Skeletal muscle tissue (tissue), 4 donors: Measurements from ENCODE around the gene NAT8L. TPM values are rescaled to one million over a fixed set of nuclear protein-coding genes. Genes with fewer than 3 reads are reported as not detected.

Source experiments
- H3K27ac ChIP-seq: one replicate; pipeline ENCODE4 v1.7.0; 2013; ENCODE audit warnings: mild to moderate bottlenecking, low read depth, low read length, inconsistent platforms
- H3K27me3 ChIP-seq, 3 donors: one replicate each; pipeline ENCODE4 v1.7.0; 2013; ENCODE audit warnings: low read length in 3 of 3; ENCODE audit not compliant: control insufficient read depth in 3 of 3, insufficient read depth in 3 of 3
- H3K36me3 ChIP-seq, 3 donors: one replicate each; pipeline ENCODE4 v1.7.0; 2013; ENCODE audit warnings: low read length in 3 of 3; ENCODE audit not compliant: control insufficient read depth in 3 of 3, insufficient read depth in 3 of 3
- H3K4me1 ChIP-seq, 3 donors: one replicate each; pipeline ENCODE4 v1.7.0; 2013; ENCODE audit warnings: low read length in 3 of 3, mild to moderate bottlenecking in 3 of 3; ENCODE audit not compliant: control insufficient read depth in 3 of 3, insufficient read depth in 3 of 3
- H3K4me3 ChIP-seq, 3 donors: one replicate each; pipeline ENCODE4 v1.7.0; 2013; ENCODE audit warnings: low read length in 3 of 3
- H3K9ac ChIP-seq, 3 donors: one replicate each; pipeline ENCODE4 v1.7.0; 2013; ENCODE audit warnings: low read length in 3 of 3, mild to moderate bottlenecking in 3 of 3, moderate library complexity in 2 of 3, low read depth in 1 of 3
- H3K9me3 ChIP-seq, 3 donors: one replicate each; pipeline ENCODE4 v1.7.0; 2013; ENCODE audit warnings: low read length in 3 of 3; ENCODE audit not compliant: control insufficient read depth in 3 of 3
- total RNA-seq: library from RNA; depleted of rRNA; stranded (reverse); fragments of >200 nt; gene quantifications from one replicate; pipeline ENCODE4 v1.2.3, GENCODE V29; 2014
- donor health status: Osteomylitis.

NAT8L gene
- total RNA-seq, 1 donor from 2014 or later, result 1.0 TPM

DNA sequence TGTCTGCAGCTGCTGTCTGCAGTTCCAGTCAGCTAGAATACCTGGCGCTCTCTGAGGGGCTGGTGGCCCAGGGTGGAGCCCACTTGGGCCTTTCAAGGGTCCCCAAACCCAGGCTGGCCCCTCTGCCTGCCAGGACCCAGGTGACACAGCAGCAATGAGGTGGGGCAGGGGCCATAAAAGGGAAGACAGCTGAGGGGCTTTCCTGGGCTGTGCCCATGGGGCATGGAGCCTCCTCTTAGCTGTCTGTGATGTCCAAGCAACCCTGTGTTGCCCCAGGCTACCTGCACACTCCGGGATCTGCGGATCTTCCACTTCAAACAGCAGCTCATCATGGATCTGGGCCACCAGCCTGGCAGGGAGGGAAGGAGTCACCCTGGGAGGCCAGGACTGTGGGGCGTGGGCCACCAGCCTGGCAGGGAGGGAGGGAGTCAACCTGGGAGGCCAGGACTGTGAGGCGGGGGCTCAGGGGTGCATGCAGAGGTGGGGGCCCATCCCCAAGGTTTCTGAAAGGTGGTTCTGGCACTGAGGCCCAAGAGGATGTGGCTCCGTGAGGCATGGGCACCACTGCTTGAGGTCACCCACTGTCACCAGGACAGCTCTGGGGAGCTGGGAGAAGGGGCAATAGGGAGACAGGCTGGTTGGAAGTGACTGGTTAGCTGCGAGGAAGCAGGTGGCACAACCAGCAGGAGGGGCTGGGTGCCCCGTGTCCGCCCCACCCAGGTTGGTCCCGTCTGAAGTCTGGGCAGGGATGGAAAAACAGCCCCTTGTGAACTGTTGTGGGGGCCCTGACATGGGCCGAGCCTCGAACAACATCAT lies 16.3 kb downstream of the NAT8L start:
- no peak overlapping the region for H3K4me3 ChIP-seq
- no peak overlapping the region for H3K27ac ChIP-seq
- H3K27me3 ChIP-seq, result peaks cover 1 to 6% (median 4%) of the 10 kb centered on the region in 3 donors
- H3K36me3 ChIP-seq, result no peaks in the 10 kb centered on the region
- H3K9ac ChIP-seq, result no peak overlapping the region
- no peaks in the 10 kb centered on the region for H3K4me1 ChIP-seq
- no peaks in the 10 kb centered on the region for H3K9me3 ChIP-seq

DNA sequence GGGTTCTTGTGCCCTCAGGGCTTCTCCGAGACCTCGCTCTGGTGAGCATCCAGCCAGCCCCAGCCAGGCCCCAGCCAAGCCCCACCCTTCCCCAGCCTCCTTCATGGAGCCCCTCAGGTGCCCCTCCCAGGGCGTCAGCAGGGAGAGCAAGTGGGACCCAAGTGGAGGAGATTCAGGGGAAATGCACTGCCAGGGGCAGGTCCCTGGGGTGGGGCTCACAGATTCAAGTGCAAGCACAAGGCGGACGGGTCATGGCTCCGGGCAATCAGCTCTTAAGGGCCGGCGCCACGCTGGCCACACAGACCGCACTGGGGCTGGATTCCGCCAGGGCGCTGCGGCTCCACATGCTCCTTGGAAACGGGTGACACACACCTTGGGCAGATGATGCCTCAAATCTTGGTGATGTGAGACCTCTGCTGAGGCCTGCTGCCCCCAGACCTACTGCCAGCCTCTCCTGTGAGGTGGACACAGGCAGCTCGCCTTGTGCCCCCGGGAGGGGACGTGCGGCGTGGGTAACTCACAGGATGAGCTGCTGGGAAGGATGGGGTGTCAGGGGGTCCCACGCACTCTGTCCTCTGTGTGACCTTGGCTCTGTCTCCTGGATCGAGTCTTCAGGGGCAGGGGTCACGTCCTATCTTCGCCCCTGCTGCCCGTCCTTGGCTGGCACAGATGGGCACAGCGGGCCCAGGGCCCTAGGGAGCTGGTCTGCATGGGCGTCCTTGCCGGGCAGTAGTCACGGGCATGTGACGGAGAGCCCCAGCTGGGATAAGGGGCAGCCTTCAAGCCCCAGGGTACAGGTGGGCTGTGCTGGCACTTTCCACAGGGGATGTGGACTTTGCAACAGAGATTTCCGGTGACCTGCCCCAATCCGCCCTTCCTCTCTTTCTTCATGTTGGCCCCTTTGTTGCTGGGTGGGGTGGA lies 17.1 kb downstream of the NAT8L start:
- Histone ChIP-seq H3K4me3 (no peak overlapping the region), H3K27ac (no peak overlapping the region), H3K27me3 (peaks cover 0 to 5% (median 0%) of the 10 kb centered on the region in 3 donors), H3K4me1 (peaks cover 0 to under 1% (median 0%) of the 10 kb centered on the region in 3 donors), H3K9ac (no peak overlapping the region), H3K36me3 (no peaks in the 10 kb centered on the region), H3K9me3 (no peaks in the 10 kb centered on the region)

- H3K36me3 ChIP-seq, result no peaks in the 10 kb centered on the region
- H3K9me3 ChIP-seq, result no peaks in the 10 kb centered on the region
- H3K4me3 ChIP-seq, result no peak overlapping the region
- H3K27ac ChIP-seq, result no peak overlapping the region
- peaks cover 0 to 3% (median 0%) of the 10 kb centered on the region in 3 donors for H3K4me1 ChIP-seq
- H3K27me3 ChIP-seq, result no peaks in the 10 kb centered on the region
- no peak overlapping the region for H3K9ac ChIP-seq
Measured at GRCh38 chr4:2076908-2077536, 17.9 kb downstream of the NAT8L start.

- Histone ChIP-seq H3K9ac (no peak overlapping the region), H3K9me3 (no peaks in the 10 kb centered on the region), H3K4me1 (peaks cover 0 to 3% (median 0%) of the 10 kb centered on the region in 3 donors), H3K27me3 (no peaks in the 10 kb centered on the region), H3K27ac (no peak overlapping the region), H3K4me3 (no peak overlapping the region), H3K36me3 (no peaks in the 10 kb centered on the region)
Measured at GRCh38 chr4:2077537-2078460, 18.7 kb downstream of the NAT8L start.

GRCh38 chr4:2078584-2078983 lies 19.5 kb downstream of the NAT8L start:
- no peaks in the 10 kb centered on the region for H3K27me3 ChIP-seq
- H3K9me3 ChIP-seq, result no peaks in the 10 kb centered on the region
- H3K27ac ChIP-seq, result no peak overlapping the region
- no peak overlapping the region for H3K9ac ChIP-seq
- no peaks in the 10 kb centered on the region for H3K36me3 ChIP-seq
- H3K4me1 ChIP-seq, result peaks cover 0 to 3% (median 0%) of the 10 kb centered on the region in 3 donors
- H3K4me3 ChIP-seq, result no peak overlapping the region

- Histone ChIP-seq H3K27ac (no peak overlapping the region), H3K36me3 (no peaks in the 10 kb centered on the region), H3K4me3 (no peak overlapping the region), H3K9ac (no peak overlapping the region), H3K4me1 (peaks cover 0 to 3% (median 0%) of the 10 kb centered on the region in 3 donors), H3K27me3 (no peaks in the 10 kb centered on the region), H3K9me3 (no peaks in the 10 kb centered on the region)
Measured at GRCh38 chr4:2079006-2079405, 19.9 kb downstream of the NAT8L start.

GRCh38 chr4:2079926-2080325 lies 20.8 kb downstream of the NAT8L start:
- Histone ChIP-seq H3K36me3 (no peaks in the 10 kb centered on the region), H3K9me3 (no peaks in the 10 kb centered on the region), H3K27ac (no peak overlapping the region), H3K4me3 (no peak overlapping the region), H3K4me1 (peaks cover 0 to 3% (median 0%) of the 10 kb centered on the region in 3 donors), H3K9ac (no peak overlapping the region), H3K27me3 (no peaks in the 10 kb centered on the region)

DNA sequence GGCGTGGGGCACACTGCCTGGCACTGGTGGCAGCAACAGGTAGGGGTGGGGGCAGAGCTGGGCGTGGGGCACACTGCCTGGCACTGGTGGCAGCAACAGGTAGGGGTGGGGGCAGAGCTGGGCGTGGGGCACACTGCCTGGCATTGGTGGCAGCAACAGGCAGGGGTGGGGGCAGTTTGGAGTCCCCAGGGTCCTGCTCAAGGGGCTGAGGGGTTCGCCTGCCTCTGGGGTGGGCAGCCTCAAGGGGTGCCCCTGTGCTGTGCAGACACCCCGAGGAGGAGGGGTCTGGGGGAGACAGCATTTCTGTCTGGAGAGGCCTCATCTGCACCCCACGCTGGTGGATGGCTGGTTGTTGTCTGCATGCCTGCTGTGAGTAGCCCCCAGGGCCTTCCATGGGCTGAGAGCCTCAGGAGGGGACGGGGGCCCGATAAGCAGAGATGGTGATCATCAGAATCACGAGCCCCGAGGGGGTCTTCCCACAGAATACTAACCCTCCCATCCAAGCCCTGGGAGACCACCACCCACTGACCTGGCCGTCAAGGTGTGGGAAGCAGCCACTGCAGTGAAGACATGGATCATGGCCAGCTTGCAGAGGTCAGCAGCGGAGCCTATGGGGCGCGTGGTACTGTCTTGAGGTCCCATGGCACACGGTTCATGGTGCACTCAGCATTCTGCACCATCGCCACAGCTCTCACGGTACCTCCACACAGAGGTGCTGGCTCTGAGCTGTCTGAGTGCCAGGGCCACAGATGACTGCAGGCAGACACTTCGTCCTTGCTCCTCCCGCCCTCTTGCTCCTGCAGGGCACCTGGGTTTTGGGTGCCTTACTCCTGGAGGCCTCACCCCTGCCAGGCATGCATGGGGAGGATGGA lies 21.5 kb downstream of the NAT8L start:
- H3K9me3 ChIP-seq, result no peaks in the 10 kb centered on the region
- peaks cover 0 to 3% (median 0%) of the 10 kb centered on the region in 3 donors for H3K4me1 ChIP-seq
- no peak overlapping the region for H3K27ac ChIP-seq
- H3K9ac ChIP-seq, result no peak overlapping the region
- H3K27me3 ChIP-seq, result no peaks in the 10 kb centered on the region
- H3K4me3 ChIP-seq, result no peak overlapping the region
- no peaks in the 10 kb centered on the region for H3K36me3 ChIP-seq
